ENCODE measurements around the gene IQSEC1. TPM values are rescaled to one million over a fixed set of nuclear protein-coding genes. Genes with fewer than 3 reads are reported as not detected.
A peak's percentile ranks its signal among the peaks of the same experiment; 100 is the strongest.

The IQSEC1 gene
- total RNA-seq, 1 donor from 2014 or later: 29.5 TPM

DNA sequence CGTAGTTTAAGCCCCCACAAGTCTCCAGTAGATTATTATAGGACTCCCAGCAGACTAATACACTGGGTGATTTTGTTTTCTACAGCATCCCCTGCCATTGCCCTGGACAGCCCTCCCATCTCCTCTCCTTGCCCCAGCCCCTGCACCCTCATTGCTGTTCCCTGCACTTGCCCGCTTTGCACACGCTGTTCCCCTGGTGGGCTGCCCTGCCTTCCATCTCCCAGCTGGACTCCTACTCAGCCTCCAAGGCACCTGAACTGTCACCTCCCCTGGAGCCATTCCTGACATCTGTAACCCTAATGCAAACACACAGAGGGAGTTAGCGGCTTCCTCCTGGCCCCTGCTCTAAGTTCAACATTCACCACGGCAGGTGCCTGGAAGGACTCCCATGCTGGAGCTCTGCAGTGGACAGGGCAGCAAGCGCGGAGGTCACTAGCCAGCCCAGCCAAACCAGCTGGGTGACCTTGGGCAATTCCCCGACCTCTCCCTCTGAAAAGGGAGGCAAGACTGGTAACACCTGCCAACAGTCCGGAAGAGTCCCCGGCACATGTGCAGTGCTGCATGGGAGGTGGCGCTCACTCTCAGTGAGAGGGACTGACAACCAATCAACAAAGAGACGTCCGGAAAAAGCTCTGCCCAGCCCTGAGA is 38.8 kb upstream of the IQSEC1 start:
- Histone ChIP-seq H3K27ac (ENCODE audit: low read depth, low read length) (no peak overlapping the region), H4K20me1 (ENCODE audit: insufficient read depth, low read length) (no peaks in the 10 kb centered on the region), H3K27me3 (ENCODE audit: insufficient read depth, low read length) (no peaks in the 10 kb centered on the region), H2AFZ (ENCODE audit: low read depth, low read length) (no peak overlapping the region), H3K79me2 (ENCODE audit: insufficient read depth, low read length) (no peaks in the 10 kb centered on the region), H3K9ac (ENCODE audit: low read length) (no peak overlapping the region), H3K4me2 (ENCODE audit: low read length) (no peak overlapping the region), H3K36me3 (ENCODE audit: insufficient read depth, low read length) (no peaks in the 10 kb centered on the region), H3K4me3 (ENCODE audit: insufficient read depth, low read depth, low read length) (no peak overlapping the region), H3K4me1 (ENCODE audit: insufficient read depth, low read length) (no peaks in the 10 kb centered on the region), H3K9me3 (ENCODE audit: insufficient read depth, low read depth, low read length) (no peaks in the 10 kb centered on the region)
- Mint-ChIP-seq H3K9me3 (ENCODE audit: unreplicated experiment) (peaks cover 5% of the 10 kb centered on the region), H3K4me1 (ENCODE audit: low read depth, unreplicated experiment) (peaks cover 5% of the 10 kb centered on the region), H3K27me3 (ENCODE audit: low read depth, unreplicated experiment) (peaks cover 26% of the 10 kb centered on the region), H3K4me3 (ENCODE audit: unreplicated experiment) (no peak overlapping the region), H3K36me3 (ENCODE audit: low read depth, unreplicated experiment) (no peaks in the 10 kb centered on the region), H3K27ac (ENCODE audit: unreplicated experiment) (no peak overlapping the region)
- DNase-seq (ENCODE audit: low read depth) (no peak), FAIRE-seq (no peak)
- no peak for TF ChIP-seq EZH2 (IDR thresholded peaks at IDR 0.05; ENCODE audit: insufficient read depth, low read length)

DNA sequence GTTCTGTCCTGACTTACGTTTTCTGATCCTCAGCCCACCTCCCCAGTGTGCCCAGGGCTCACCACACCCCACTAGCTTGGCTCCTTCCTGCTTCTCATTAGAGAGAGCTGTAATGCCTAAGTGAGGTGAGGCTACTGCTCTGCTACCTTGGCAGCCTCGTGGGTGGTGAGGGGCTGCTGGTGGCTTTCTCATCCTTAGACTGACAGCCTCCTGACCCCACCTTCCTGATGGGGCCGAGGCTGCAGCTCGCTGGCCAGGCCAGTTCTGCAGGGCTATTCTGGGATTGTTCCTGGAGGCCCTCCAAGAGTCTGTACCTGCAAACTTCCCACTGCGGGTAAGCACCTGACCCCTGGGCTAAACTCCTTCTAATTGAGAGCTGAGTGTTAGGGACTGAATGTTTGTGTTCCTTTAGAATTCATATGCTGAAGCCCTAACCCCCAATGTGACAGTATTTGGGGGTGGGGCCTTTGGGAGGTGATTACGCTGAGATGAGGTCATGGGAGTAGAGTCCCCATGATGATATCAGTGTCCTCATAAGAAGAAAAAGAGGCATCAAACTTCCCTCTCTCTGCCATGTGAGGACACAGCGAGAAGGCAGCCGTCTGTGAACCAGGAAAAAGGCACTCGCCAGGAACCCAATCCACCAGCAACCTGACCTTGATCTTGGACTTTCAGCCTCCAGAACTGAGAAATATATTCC is 38.1 kb upstream of the IQSEC1 start:
- H3K4me1 Mint-ChIP-seq (ENCODE audit: low read depth, unreplicated experiment): peaks cover 5% of the 10 kb centered on the region
- no peak overlapping the region for H3K9ac ChIP-seq (ENCODE audit: low read length)
- H3K27ac ChIP-seq (ENCODE audit: low read depth, low read length): no peak overlapping the region
- no peak overlapping the region for H3K4me3 ChIP-seq (ENCODE audit: insufficient read depth, low read depth, low read length)
- H3K36me3 Mint-ChIP-seq (ENCODE audit: low read depth, unreplicated experiment): peaks cover under 1% of the 10 kb centered on the region
- peaks cover 5% of the 10 kb centered on the region for H3K9me3 Mint-ChIP-seq (ENCODE audit: unreplicated experiment)
- peaks cover 27% of the 10 kb centered on the region for H3K27me3 Mint-ChIP-seq (ENCODE audit: low read depth, unreplicated experiment)
- no peak overlapping the region for H3K27ac Mint-ChIP-seq (ENCODE audit: unreplicated experiment)
- no peak overlapping the region for H3K4me3 Mint-ChIP-seq (ENCODE audit: unreplicated experiment)
- FAIRE-seq (no peak), DNase-seq (ENCODE audit: low read depth) (no peak)
- no peak overlapping the region for H3K4me2 ChIP-seq (ENCODE audit: low read length)
- no peaks in the 10 kb centered on the region for H3K79me2 ChIP-seq (ENCODE audit: insufficient read depth, low read length)
- no peak overlapping the region for H2AFZ ChIP-seq (ENCODE audit: low read depth, low read length)
- no peaks in the 10 kb centered on the region for H4K20me1 ChIP-seq (ENCODE audit: insufficient read depth, low read length)
- TF ChIP-seq EZH2 (IDR thresholded peaks at IDR 0.05; ENCODE audit: insufficient read depth, low read length): no peak
- H3K4me1 ChIP-seq (ENCODE audit: insufficient read depth, low read length): no peaks in the 10 kb centered on the region
- no peaks in the 10 kb centered on the region for H3K9me3 ChIP-seq (ENCODE audit: insufficient read depth, low read depth, low read length)
- no peaks in the 10 kb centered on the region for H3K27me3 ChIP-seq (ENCODE audit: insufficient read depth, low read length)
- no peaks in the 10 kb centered on the region for H3K36me3 ChIP-seq (ENCODE audit: insufficient read depth, low read length)

DNA sequence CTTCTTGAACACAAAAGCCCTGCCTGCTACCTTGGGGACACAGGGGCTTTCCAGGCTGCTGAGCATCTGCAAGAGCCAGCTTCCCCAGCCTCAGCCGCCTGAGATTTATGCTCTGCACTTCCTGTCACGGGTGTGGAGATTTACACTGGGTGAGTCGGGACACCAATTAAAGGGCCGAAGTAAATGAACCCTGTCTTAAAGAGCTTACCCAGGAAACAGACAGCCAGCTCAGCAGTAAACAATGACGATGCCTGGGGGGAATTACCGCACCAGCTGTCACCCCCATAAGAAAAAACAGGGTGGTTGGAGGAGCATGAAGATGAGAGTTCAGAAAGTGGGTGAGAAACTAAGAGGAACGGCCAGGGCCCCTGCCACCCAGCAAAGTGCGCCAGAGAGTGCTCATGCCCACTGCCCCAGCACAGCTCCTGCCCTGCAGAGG is 37.5 kb upstream of the IQSEC1 start:
- Mint-ChIP-seq H3K4me3 (ENCODE audit: unreplicated experiment) (no peak overlapping the region), H3K27ac (ENCODE audit: unreplicated experiment) (no peak overlapping the region), H3K27me3 (ENCODE audit: low read depth, unreplicated experiment) (peaks cover 23% of the 10 kb centered on the region), H3K9me3 (ENCODE audit: unreplicated experiment) (peaks cover 5% of the 10 kb centered on the region), H3K36me3 (ENCODE audit: low read depth, unreplicated experiment) (peaks cover 3% of the 10 kb centered on the region), H3K4me1 (ENCODE audit: low read depth, unreplicated experiment) (peaks cover 5% of the 10 kb centered on the region)
- Histone ChIP-seq H3K9ac (ENCODE audit: low read length) (no peak overlapping the region), H3K4me1 (ENCODE audit: insufficient read depth, low read length) (no peaks in the 10 kb centered on the region), H3K9me3 (ENCODE audit: insufficient read depth, low read depth, low read length) (no peaks in the 10 kb centered on the region), H3K4me3 (ENCODE audit: insufficient read depth, low read depth, low read length) (no peak overlapping the region), H3K27me3 (ENCODE audit: insufficient read depth, low read length) (no peaks in the 10 kb centered on the region), H3K79me2 (ENCODE audit: insufficient read depth, low read length) (no peaks in the 10 kb centered on the region), H3K4me2 (ENCODE audit: low read length) (no peak overlapping the region), H2AFZ (ENCODE audit: low read depth, low read length) (peak overlapping the region; percentile 1), H4K20me1 (ENCODE audit: insufficient read depth, low read length) (no peaks in the 10 kb centered on the region), H3K36me3 (ENCODE audit: insufficient read depth, low read length) (no peaks in the 10 kb centered on the region), H3K27ac (ENCODE audit: low read depth, low read length) (no peak overlapping the region)
- no peak for TF ChIP-seq EZH2 (IDR thresholded peaks at IDR 0.05; ENCODE audit: insufficient read depth, low read length)
- TF ChIP-seq, protein P1, sequence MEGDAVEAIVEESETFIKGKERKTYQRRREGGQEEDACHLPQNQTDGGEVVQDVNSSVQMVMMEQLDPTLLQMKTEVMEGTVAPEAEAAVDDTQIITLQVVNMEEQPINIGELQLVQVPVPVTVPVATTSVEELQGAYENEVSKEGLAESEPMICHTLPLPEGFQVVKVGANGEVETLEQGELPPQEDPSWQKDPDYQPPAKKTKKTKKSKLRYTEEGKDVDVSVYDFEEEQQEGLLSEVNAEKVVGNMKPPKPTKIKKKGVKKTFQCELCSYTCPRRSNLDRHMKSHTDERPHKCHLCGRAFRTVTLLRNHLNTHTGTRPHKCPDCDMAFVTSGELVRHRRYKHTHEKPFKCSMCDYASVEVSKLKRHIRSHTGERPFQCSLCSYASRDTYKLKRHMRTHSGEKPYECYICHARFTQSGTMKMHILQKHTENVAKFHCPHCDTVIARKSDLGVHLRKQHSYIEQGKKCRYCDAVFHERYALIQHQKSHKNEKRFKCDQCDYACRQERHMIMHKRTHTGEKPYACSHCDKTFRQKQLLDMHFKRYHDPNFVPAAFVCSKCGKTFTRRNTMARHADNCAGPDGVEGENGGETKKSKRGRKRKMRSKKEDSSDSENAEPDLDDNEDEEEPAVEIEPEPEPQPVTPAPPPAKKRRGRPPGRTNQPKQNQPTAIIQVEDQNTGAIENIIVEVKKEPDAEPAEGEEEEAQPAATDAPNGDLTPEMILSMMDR (IDR thresholded peaks at IDR 0.05; ENCODE audit: insufficient read depth, low read depth, low read length): no peak
- no peak for FAIRE-seq
- DNase-seq (ENCODE audit: low read depth): no peak
